Heart right ventricle (tissue), 16 donors: ENCODE measurements around the gene CDRT4. TPM values are rescaled to one million over a fixed set of nuclear protein-coding genes. Genes with fewer than 3 reads are reported as not detected.
"Not testable (repeated sequence)": the region's sequence is repeated elsewhere in the genome, so short reads cannot be mapped to it uniquely, and the experiment has no call there.

Experiments
- ATAC-seq, 8 donors: fragments of 200-7000 bp; cut with Tn5 transposase; one replicate each; pipeline ENCODE4 v1.9.1; 2020; ENCODE audit warnings: mild to moderate bottlenecking in 8 of 8, moderate library complexity in 8 of 8, moderate number of reproducible peaks in 1 of 8
- DNase-seq, 2 donors: peaks; one replicate each; pipeline ENCODE4 v3.0.0-alpha.2; 2020
- H3K27ac ChIP-seq, 10 donors: fragments of 200-600 bp; sonication (generic) in 2 of 10; one replicate each; pipeline versions ENCODE4 v1.5.0 to v1.8.0; 2020 to 2022; ENCODE audit warnings: mild to moderate bottlenecking in 3 of 10
- H3K27me3 ChIP-seq, 7 donors: fragments of 200-600 bp; one replicate each; pipeline ENCODE4 v1.8.0; 2021 to 2022; ENCODE audit warnings: mild to moderate bottlenecking in 2 of 7
- H3K36me3 ChIP-seq, 9 donors: fragments of 200-600 bp; sonication (generic) in 1 of 9; one replicate each; pipeline versions ENCODE4 v1.5.0 to v1.8.0; 2020 to 2022; ENCODE audit warnings: mild to moderate bottlenecking in 2 of 9
- H3K4me1 ChIP-seq, 9 donors: fragments of 200-600 bp; sonication (generic) in 1 of 9; one replicate each; pipeline versions ENCODE4 v1.5.0 to v1.8.0; 2020 to 2022; ENCODE audit warnings: mild to moderate bottlenecking in 4 of 9
- H3K4me3 ChIP-seq, 10 donors: fragments of 200-600 bp; sonication (generic) in 2 of 10; one replicate each; pipeline versions ENCODE4 v1.5.0 to v1.8.0; 2020 to 2022; ENCODE audit warnings: mild to moderate bottlenecking in 7 of 10, moderate library complexity in 2 of 10
- H3K9me3 ChIP-seq, 11 donors: fragments of 200-600 bp in 10 of 11; sonication (generic) in 2 of 11; one replicate each; pipeline versions ENCODE4 v1.5.0 to v1.8.0; 2013 to 2022; ENCODE audit warnings: mild to moderate bottlenecking in 2 of 11, control low read depth in 1 of 11, moderate library complexity in 1 of 11
- CTCF ChIP-seq, 9 donors: fragments of 200-600 bp; sonication (generic) in 2 of 9; IDR thresholded peaks; one replicate each; pipeline versions ENCODE4 v1.5.0 to v1.8.0; 2021 to 2022; ENCODE audit warnings: antibody characterized with exemption in 9 of 9, mild to moderate bottlenecking in 5 of 9, moderate library complexity in 1 of 9
- WGBS, 2 donors: extraction: QIAGEN DNeasy Blood & Tissue Kit; methylation state at CpG; one replicate each; pipeline ENCODE4 v1.1.7; 2013; ENCODE audit warnings: inconsistent platforms in 1 of 2; 5-methylcytosine and 5-hydroxymethylcytosine counted together
- intact Hi-C, 10 donors: fragments of 100-400 bp; cut with DNase I; formaldehyde crosslinking; loops; one replicate each; pipeline versions ENCODE4 v1.11.1 to v1.14.2; 2022
- polyA plus RNA-seq, 2 donors: library from polyadenylated mRNA; stranded (reverse); fragments of 200-250 nt; gene quantifications; one replicate each; pipeline ENCODE4 v1.2.3, GENCODE V29; 2013
- total RNA-seq, 10 donors: library from RNA; stranded (reverse); fragmentation: NEBNext Ultra II Directional in 3 of 10; extraction: Animal tissue kit (Norgen Biotek cat#: 25700) in 3 of 10; gene quantifications; one replicate each; pipeline versions ENCODE4 v1.2.1 to v1.2.4, GENCODE V29; 2021 to 2023
- donor health status: Arrhythmogenic right ventricular cardiomyopathy.
- donor health status: ischemic (EF 13 %, LVEDD 7.1; RV severe dilation, severe dysfunction).
- donor health status: healthy with polysubstance abuse.
- donor health status: DM: no; HTN: yes; CAD: no.
- donor health status: DM: no; HTN: no; CAD: no.
- donor health status: ischemic (EF 25% LVEDD 6.9; RV normal size, moderate dysfunction).
- donor health status: ischemic (EF 25% LVEDD 5.7; RV mildly dilated, moderate dysfunction).
- donor health status: healthy.
- donor health status: DM: yes; HTN: yes; CAD: no.
- donor health status: Ischemic cardiomyopathy.
- donor health status: ischemic (EF 35%, LVEDD 5.7; RV mildly dilated, moderate dysfunction).
- donor health status: nonischemic (EF 11% LVEDD 7.7; RV severe dilation, severe dysfunction).
- donor health status: DM: yes; HTN: yes; CAD: no.
- donor health status: PGD.
- donor health status: ischemic (EF 29% LVEDD 5.4; RV normal size, mild dysfunction).
- donor health status: nonischemic (EF 23%, LVEDD 6.1; RV moderate dilation, normal function).

Gene CDRT4
- total and polyA plus RNA-seq, 12 donors = 0.45 to 4.2 (median 0.92) TPM; not detected in 2

- Histone ChIP-seq H3K4me1 (peaks cover 5 to 38% (median 25%) of the 10 kb centered on the region in 9 donors), H3K27ac (peak overlapping the region in 4 of 10 donors; percentile 14 to 64 (median 37)), H3K36me3 (peaks cover 0 to 15% (median 0%) of the 10 kb centered on the region in 9 donors), H3K27me3 (no peaks in the 10 kb centered on the region), H3K4me3 (no peak overlapping the region), H3K9me3 (no peaks in the 10 kb centered on the region)
- 78 to 81% methylated on average over 5 of the region's 5 CpGs for WGBS, 2 donors
- DNase-seq (no peak), ATAC-seq (peak in 6 of 8 donors; percentile 34 to 70 (median 58))
- intact Hi-C loops = loop anchor here in 1 of 10 donors (10.0 kb wide), 1 partner anchor 164 kb away; the partner anchor contains the start of gene TEKT3
- no peak for TF ChIP-seq CTCF (IDR thresholded peaks at IDR 0.05)
Observed at GRCh38 chr17:15509095-15509494, 41.7 kb upstream of the CDRT4 start.

- intact Hi-C loops = loop anchor here in 1 of 10 donors (10.0 kb wide), 1 partner anchor 164 kb away; the partner anchor contains the start of gene TEKT3
- DNase-seq = no peak
- H3K27me3 ChIP-seq = no peaks in the 10 kb centered on the region
- H3K9me3 ChIP-seq = no peaks in the 10 kb centered on the region
- peak overlapping the region in 4 of 10 donors; percentile 14 to 64 (median 37) for H3K27ac ChIP-seq
- peaks cover 5 to 31% (median 19%) of the 10 kb centered on the region in 9 donors for H3K4me1 ChIP-seq
- H3K36me3 ChIP-seq = peaks cover 0 to 10% (median 0%) of the 10 kb centered on the region in 9 donors
- no peak for TF ChIP-seq CTCF (IDR thresholded peaks at IDR 0.05)
- H3K4me3 ChIP-seq = no peak overlapping the region
- ATAC-seq = peak; percentile 10 to 79 (median 66)
- 59 to 63% methylated on average over 7 of the region's 7 CpGs for WGBS, 2 donors
Observed at GRCh38 chr17:15508466-15508865, 41.0 kb upstream of the CDRT4 start.

DNA sequence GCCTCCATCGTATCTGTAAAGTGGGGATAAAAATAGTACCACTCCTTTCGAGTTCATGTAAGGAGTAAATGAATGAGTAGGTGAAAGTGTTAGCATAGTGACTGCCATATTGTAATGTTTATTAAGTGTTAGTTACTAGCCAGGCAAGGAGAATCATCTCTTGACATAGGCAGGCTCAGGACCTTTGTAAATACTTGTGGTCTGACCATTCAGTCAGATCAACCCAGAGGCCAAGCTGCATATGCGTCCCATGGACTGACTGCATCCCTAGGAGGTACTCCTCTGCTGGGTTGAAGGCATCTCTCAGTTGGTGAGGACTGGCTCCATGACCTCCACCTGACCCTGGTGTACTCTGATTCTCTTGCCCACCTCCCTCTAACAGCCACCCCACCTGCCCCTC lies 40.5 kb upstream of the CDRT4 start:
- 70 to 82% methylated on average over 3 of the region's 3 CpGs for WGBS, 2 donors
- peak in 1 of 8 donors; percentile 34 for ATAC-seq
- no peak for DNase-seq
- no peak for TF ChIP-seq CTCF (IDR thresholded peaks at IDR 0.05)
- Histone ChIP-seq H3K27me3 (no peaks in the 10 kb centered on the region), H3K4me3 (no peak overlapping the region), H3K4me1 (peaks cover 7 to 34% (median 16%) of the 10 kb centered on the region in 9 donors), H3K36me3 (peaks cover 0 to 10% (median 0%) of the 10 kb centered on the region in 9 donors), H3K27ac (peak overlapping the region in 2 of 10 donors; percentile 14 to 58), H3K9me3 (no peaks in the 10 kb centered on the region)
- intact Hi-C loops = loop anchor here in 1 of 10 donors (10.0 kb wide), 1 partner anchor 163 kb away; the partner anchor contains the start of gene TEKT3

DNA sequence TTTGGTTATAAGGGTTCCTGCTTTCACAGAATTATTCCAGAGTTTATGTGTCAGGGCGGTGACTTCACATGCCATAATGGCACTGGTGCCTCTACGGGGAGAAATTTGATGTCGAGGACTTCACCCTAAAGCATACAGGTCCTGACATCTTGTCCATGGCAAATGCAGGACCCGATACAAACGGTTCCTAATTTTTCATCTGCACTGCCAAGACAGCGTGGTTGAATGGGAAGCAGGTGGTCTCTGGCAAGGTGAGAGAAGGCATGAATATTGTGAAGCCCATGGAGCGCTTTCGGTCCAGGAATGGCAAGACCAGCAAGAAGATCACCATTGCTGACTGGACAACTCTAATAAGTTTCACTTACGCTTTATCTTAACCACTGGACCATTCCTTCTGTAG lies 39.6 kb upstream of the CDRT4 start:
- H3K27me3 ChIP-seq = no peaks in the 10 kb centered on the region
- H3K36me3 ChIP-seq = peaks cover 0 to 10% (median 0%) of the 10 kb centered on the region in 9 donors
- intact Hi-C loops = loop anchor here in 1 of 10 donors (10.0 kb wide), 1 partner anchor 162 kb away; the partner anchor contains the start of gene TEKT3
- no peak overlapping the region for H3K4me3 ChIP-seq
- no peak for ATAC-seq
- 98% methylated on average over 9 of the region's 9 CpGs for WGBS, 2 donors
- H3K9me3 ChIP-seq = no peaks in the 10 kb centered on the region
- H3K4me1 ChIP-seq = peaks cover 4 to 41% (median 18%) of the 10 kb centered on the region in 9 donors
- H3K27ac ChIP-seq = no peak overlapping the region
- no peak for TF ChIP-seq CTCF (IDR thresholded peaks at IDR 0.05)
- no peak for DNase-seq

DNA sequence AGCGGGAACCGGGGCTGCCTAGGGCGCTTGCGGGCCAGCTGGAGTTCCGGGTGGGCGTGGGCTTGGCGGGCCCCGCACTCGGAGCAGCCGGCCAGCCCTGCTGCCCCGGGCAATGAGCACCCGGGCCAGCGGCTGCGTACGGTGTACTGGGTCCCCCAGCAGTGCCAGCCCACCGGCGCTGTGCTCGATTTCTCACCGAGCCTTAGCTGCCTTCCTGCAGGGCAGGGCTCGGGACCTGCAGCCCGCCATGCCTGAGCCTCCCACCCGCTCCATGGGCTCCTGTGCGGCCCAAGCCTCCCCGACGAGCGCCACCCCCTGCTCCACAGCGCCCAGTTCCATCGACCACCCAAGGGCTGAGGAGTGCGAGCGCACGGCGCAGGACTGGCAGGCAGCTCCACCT lies 38.3 kb upstream of the CDRT4 start:
- peaks cover 4 to 39% (median 23%) of the 10 kb centered on the region in 9 donors for H3K4me1 ChIP-seq
- not testable (repeated sequence) for H3K4me3 ChIP-seq, H3K27me3 ChIP-seq, H3K27ac ChIP-seq, ATAC-seq, DNase-seq, H3K9me3 ChIP-seq
- 97% methylated on average over 29 to 32 of the region's 32 CpGs for WGBS, 2 donors
- peaks cover 0 to 10% (median 0%) of the 10 kb centered on the region in 9 donors for H3K36me3 ChIP-seq
- intact Hi-C loops = loop anchor here in 1 of 10 donors (10.0 kb wide), 1 partner anchor 161 kb away; the partner anchor contains the start of gene TEKT3
